Ascending aorta (tissue), 2 donors: ENCODE measurements around the gene UNC5B. TPM values are rescaled to one million over a fixed set of nuclear protein-coding genes. Genes with fewer than 3 reads are reported as not detected.

Source experiments
- DNase-seq, 2 donors: peaks; one replicate each; pipeline ENCODE4 v3.0.0-alpha.2; 2019; ENCODE audit warnings: low spot score in 2 of 2
- H3K27ac ChIP-seq, 2 donors: fragments of 200-600 bp; sonication (generic); one replicate each; pipeline ENCODE4 v1.5.1; 2016 to 2017; ENCODE audit warnings: mild to moderate bottlenecking in 1 of 2
- H3K27me3 ChIP-seq: fragments of 200-600 bp; sonication (generic); one replicate; pipeline ENCODE4 v1.5.1; 2017
- H3K36me3 ChIP-seq, 2 donors: fragments of 200-600 bp; sonication (generic); one replicate each; pipeline ENCODE4 v1.5.1; 2016
- H3K4me1 ChIP-seq, 2 donors: fragments of 200-600 bp; sonication (generic); one replicate each; pipeline ENCODE4 v1.5.1; 2016 to 2017; ENCODE audit warnings: mild to moderate bottlenecking in 1 of 2
- H3K4me3 ChIP-seq, 2 donors: fragments of 200-600 bp; sonication (generic); one replicate each; pipeline ENCODE4 v1.5.1; 2016 to 2017; ENCODE audit warnings: mild to moderate bottlenecking in 1 of 2
- H3K9me3 ChIP-seq, 2 donors: fragments of 200-600 bp; sonication (generic); one replicate each; pipeline ENCODE4 v1.5.1; 2016
- intact Hi-C: fragments of 100-400 bp; cut with DNase I; formaldehyde crosslinking; loops from one replicate; pipeline ENCODE4 v1.15.1; 2023
- total RNA-seq: library from RNA; depleted of rRNA; stranded (reverse); fragments of >200 nt; gene quantifications from one replicate; pipeline ENCODE4 v1.1.0, GENCODE V29; 2016
- TF ChIP-seq, protein P1 (sequence below), 3 experiments: fragments of 200-600 bp in 2 of 3; fragments of 450-650 bp in 1 of 3; sonication (generic) in 2 of 3; IDR thresholded peaks; one replicate each; pipeline ENCODE4 v1.5.1; 2016 to 2019; ENCODE audit warnings: antibody characterized with exemption in 3 of 3, mild to moderate bottlenecking in 1 of 3, moderate library complexity in 1 of 3

The UNC5B gene
- total RNA-seq, 1 donor from 2014 or later: 42.4 TPM

- Histone ChIP-seq H3K27me3 (no peaks in the 10 kb centered on the region), H3K4me1 (peaks cover 5 to 9% of the 10 kb centered on the region in 2 donors), H3K9me3 (no peaks in the 10 kb centered on the region), H3K27ac (no peak overlapping the region), H3K36me3 (peaks cover under 1 to 4% of the 10 kb centered on the region in 2 donors), H3K4me3 (no peak overlapping the region)
- intact Hi-C loops: loop anchor here (5.0 to 10.0 kb wide), 2 partner anchors 395 to 727 kb away; no protein-coding TSS in a partner anchor
- DNase-seq: no peak
- TF ChIP-seq, protein P1, sequence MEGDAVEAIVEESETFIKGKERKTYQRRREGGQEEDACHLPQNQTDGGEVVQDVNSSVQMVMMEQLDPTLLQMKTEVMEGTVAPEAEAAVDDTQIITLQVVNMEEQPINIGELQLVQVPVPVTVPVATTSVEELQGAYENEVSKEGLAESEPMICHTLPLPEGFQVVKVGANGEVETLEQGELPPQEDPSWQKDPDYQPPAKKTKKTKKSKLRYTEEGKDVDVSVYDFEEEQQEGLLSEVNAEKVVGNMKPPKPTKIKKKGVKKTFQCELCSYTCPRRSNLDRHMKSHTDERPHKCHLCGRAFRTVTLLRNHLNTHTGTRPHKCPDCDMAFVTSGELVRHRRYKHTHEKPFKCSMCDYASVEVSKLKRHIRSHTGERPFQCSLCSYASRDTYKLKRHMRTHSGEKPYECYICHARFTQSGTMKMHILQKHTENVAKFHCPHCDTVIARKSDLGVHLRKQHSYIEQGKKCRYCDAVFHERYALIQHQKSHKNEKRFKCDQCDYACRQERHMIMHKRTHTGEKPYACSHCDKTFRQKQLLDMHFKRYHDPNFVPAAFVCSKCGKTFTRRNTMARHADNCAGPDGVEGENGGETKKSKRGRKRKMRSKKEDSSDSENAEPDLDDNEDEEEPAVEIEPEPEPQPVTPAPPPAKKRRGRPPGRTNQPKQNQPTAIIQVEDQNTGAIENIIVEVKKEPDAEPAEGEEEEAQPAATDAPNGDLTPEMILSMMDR (IDR thresholded peaks at IDR 0.05): no peak
Observed at GRCh38 chr10:71317739-71318138, 105.4 kb downstream of the UNC5B start.

DNA sequence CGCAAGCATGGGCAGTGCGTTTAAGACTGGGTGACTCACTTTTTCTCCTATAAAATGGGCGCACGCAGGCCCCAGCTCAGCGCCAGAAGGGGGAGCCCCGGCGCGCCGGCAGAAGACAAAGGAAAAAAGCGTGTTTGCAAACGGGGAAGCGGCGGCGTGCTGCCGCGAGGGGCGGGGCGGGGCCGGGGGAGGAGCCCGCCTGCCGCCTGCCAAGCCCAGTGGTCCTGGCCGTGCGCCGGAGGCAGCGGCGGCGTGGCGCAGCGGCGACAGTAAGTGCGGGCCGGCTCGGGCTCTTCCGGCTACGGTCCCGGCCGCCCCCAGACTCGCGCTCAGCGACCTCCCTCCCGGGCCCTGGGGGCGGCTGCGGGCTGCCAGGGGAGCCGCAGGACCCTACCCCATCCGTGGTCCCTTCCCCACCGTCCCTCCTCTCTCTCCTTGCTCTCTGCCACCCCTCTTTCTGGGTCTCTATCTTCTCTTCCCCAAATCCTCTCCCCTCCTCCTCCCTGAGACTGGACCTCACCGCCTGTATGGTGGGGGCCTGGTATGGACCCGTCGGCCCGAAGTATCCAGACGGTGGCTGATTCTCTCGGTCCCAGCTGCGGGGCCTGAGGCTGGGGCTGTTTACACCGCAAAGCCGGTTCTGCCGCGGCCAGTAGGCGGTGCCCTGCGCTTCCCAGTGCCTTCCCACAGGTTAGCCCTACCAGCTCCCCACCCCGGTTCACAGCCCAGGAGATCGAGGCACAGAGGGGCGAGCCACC is 106.9 kb downstream of the UNC5B start, which contains the start of gene SLC29A3:
TSS of gene SLC29A3 (plus strand) at position 218 of the 758 bp plus-strand sequence. CDS start at position 269, 51 bp downstream.
- Histone ChIP-seq H3K4me1 (peaks cover 5 to 7% of the 10 kb centered on the region in 2 donors), H3K27ac (peak within 1 kb of the TSS; percentile 54 to 69), H3K4me3 (peak within 1 kb of the TSS; percentile 74 to 88), H3K36me3 (peaks cover 5 to 11% of the 10 kb centered on the region in 2 donors), H3K9me3 (no peaks in the 10 kb centered on the region), H3K27me3 (no peaks in the 10 kb centered on the region)
- peak in 1 of 2 donors; percentile 86 for DNase-seq
- TF ChIP-seq, protein P1 (IDR thresholded peaks at IDR 0.05): peak; percentile 23 to 69 (median 61)
- intact Hi-C loops: loop anchor here (1.0 to 10.0 kb wide), 3 partner anchors 58 to 726 kb away; no protein-coding TSS in a partner anchor

GRCh38 chr10:71319800-71320392 is 107.5 kb downstream of the UNC5B start:
- H3K27ac ChIP-seq: peak overlapping the region; percentile 54 to 69
- no peaks in the 10 kb centered on the region for H3K27me3 ChIP-seq
- intact Hi-C loops: loop anchor here (1.0 to 10.0 kb wide), 3 partner anchors 57 to 725 kb away; no protein-coding TSS in a partner anchor
- no peaks in the 10 kb centered on the region for H3K9me3 ChIP-seq
- DNase-seq: no peak
- TF ChIP-seq, protein P1 (IDR thresholded peaks at IDR 0.05): no peak
- peaks cover 5 to 7% of the 10 kb centered on the region in 2 donors for H3K4me1 ChIP-seq
- peaks cover 5 to 12% of the 10 kb centered on the region in 2 donors for H3K36me3 ChIP-seq
- peak overlapping the region; percentile 74 to 88 for H3K4me3 ChIP-seq

DNA sequence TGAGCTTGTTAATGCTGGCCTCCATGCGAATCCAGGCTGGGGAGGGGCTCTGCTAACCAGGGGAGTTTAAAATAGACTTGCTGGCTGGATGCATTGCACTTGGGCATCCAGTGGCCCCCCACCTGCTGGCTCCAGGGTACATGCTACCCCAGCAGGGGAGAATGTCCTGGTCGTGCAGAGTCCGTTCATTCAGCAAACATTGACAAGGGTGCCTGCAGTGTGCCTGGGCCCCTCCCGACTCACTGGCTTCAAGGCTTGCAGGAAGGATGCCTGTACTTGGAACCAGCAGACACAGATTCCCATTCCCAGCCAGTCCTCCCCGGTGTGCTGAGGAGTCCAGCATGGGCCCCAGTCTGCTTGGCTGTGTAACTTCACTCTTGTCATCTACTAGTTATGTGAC is 108.2 kb downstream of the UNC5B start:
- no peaks in the 10 kb centered on the region for H3K27me3 ChIP-seq
- no peaks in the 10 kb centered on the region for H3K9me3 ChIP-seq
- intact Hi-C loops: no loop called here
- H3K36me3 ChIP-seq: peaks cover 5 to 15% of the 10 kb centered on the region in 2 donors
- no peak overlapping the region for H3K4me3 ChIP-seq
- H3K4me1 ChIP-seq: peaks cover 5 to 7% of the 10 kb centered on the region in 2 donors
- TF ChIP-seq, protein P1 (IDR thresholded peaks at IDR 0.05): no peak
- no peak overlapping the region for H3K27ac ChIP-seq
- no peak for DNase-seq

- no peak overlapping the region for H3K4me3 ChIP-seq
- H3K9me3 ChIP-seq: no peaks in the 10 kb centered on the region
- intact Hi-C loops: no loop called here
Observed at GRCh38 chr10:71321386-71321785, 109.0 kb downstream of the UNC5B start.

More at GRCh38 chr10:71321386-71321785, 109.0 kb downstream of the UNC5B start:
- Histone ChIP-seq H3K27ac (no peak overlapping the region), H3K36me3 (peaks cover 8 to 15% of the 10 kb centered on the region in 2 donors), H3K4me1 (peaks cover 5 to 7% of the 10 kb centered on the region in 2 donors), H3K27me3 (no peaks in the 10 kb centered on the region)
- TF ChIP-seq, protein P1 (IDR thresholded peaks at IDR 0.05): no peak
- DNase-seq: no peak
